ENCODE results near the gene PBX2. TPM values are rescaled to one million over a fixed set of nuclear protein-coding genes. Genes with fewer than 3 reads are reported as not detected.

The PBX2 gene
- total and polyA plus RNA-seq, 10 of the 15 experiments (the other 5 are each of a cell fraction or from before 2014, with no cell fraction given) = 0.84 to 66.5 (median 20.6) TPM

DNA sequence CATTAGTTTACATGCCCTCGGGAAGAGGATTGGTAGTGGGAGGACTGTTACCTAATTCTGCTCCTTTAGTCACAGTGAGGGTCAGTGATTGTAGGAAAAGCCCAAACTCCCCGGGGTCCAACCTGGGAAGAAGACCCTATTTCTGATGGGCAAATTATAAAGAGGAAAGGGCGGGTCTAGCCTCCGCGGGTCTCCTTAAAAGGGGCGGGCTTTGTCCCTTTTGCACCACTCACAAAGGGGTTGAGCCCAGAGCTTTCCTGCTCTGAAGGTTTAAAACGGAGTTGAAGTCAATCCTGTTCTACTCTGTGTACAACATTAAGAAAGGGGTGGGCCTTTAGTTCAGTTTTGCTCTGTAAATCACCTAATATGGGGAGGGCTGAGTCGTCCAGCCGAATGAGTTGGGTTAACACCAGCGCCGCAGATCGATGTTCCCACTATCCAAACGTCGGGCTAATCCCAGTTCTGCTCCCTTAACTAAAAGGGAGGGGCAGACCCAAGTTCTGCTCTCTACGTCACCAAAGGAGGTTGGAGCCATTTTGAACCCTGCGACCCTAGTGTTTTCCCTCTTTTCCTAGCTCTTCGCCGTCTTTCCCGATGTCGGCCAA, 12.7 kb downstream of the PBX2 start (continued):
- TF ChIP-seq EZH2 (IDR thresholded peaks at IDR 0.05; ENCODE audit: borderline replicate concordance, control insufficient read depth, low read depth, low read length) (no peak), ZNF592 (IDR thresholded peaks at IDR 0.05) (no peak), PML (IDR thresholded peaks at IDR 0.05; ENCODE audit: low read length) (0 out of 2 replicates have a peak, but pooled peaks have one; percentile 26), GATAD2B (conservative IDR thresholded peaks at IDR 0.05; ENCODE audit: low read depth) (no peak; the same call in 1 of the 2 replicates), CEBPB (IDR thresholded peaks at IDR 0.05; ENCODE audit: borderline replicate concordance in 1 of 2, low read depth in 2 of 2, low read length in 2 of 2) (no peak), BHLHE40 (IDR thresholded peaks at IDR 0.05; ENCODE audit: borderline replicate concordance in 1 of 2, low read depth in 2 of 2, low read length in 1 of 2) (no peak), YY1 (IDR thresholded peaks at IDR 0.05; ENCODE audit: low read depth, low read length) (peak; percentile 89), TCF7 (IDR thresholded peaks at IDR 0.05; ENCODE audit: borderline replicate concordance) (no peak), E2F8 (IDR thresholded peaks at IDR 0.05; ENCODE audit: low read depth, partially characterized antibody) (no peak), RCOR1 (conservative IDR thresholded peaks at IDR 0.05; ENCODE audit: low read depth, low read length) (0 out of 2 replicates have a peak, but pooled peaks have one; percentile 21), SPI1 (IDR thresholded peaks at IDR 0.05; ENCODE audit: borderline replicate concordance, insufficient read depth, low read depth, low read length) (no peak), IKZF2 (IDR thresholded peaks at IDR 0.05) (peak; percentile 87 to 90), CREB1 (IDR thresholded peaks at IDR 0.05; ENCODE audit: low read depth) (0 out of 2 replicates have a peak, but pooled peaks have one; percentile 27), ZNF207 (IDR thresholded peaks at IDR 0.05; ENCODE audit: borderline replicate concordance) (no peak; the same call in 1 of the 2 replicates), KLF5 (IDR thresholded peaks at IDR 0.05; ENCODE audit: partially characterized antibody) (no peak), SRF (IDR thresholded peaks at IDR 0.05; ENCODE audit: low read depth in 2 of 2, low read length in 2 of 2) (0 out of 4 replicates have a peak, but pooled peaks of 1 of the 2 experiments have one; percentile 37), CBX5 (IDR thresholded peaks at IDR 0.05; ENCODE audit: low read depth) (no peak), NBN (IDR thresholded peaks at IDR 0.05) (peak; percentile 67), HCFC1 (IDR thresholded peaks at IDR 0.05; ENCODE audit: low read length) (no peak), TCF3 (IDR thresholded peaks at IDR 0.05; ENCODE audit: borderline replicate concordance, insufficient read depth, low read depth, low read length) (no peak)
